GM03348 (cell line): Measurements from ENCODE around the gene ADCY5.
A peak's percentile ranks its signal among the peaks of the same experiment; 100 is the strongest.

Experiments used
- DNase-seq: peaks from one replicate; pipeline ENCODE4 v3.0.0; 2012; ENCODE audit warnings: low spot score

Gene ADCY5

GRCh38 chr3:123301331-123302184 lies 147.3 kb downstream of the ADCY5 start:
- peak; percentile 37 for DNase-seq

- no peak for DNase-seq
Measured at GRCh38 chr3:123300583-123300982, 148.3 kb downstream of the ADCY5 start.

GRCh38 chr3:123300056-123300455 lies 148.8 kb downstream of the ADCY5 start:
- no peak for DNase-seq

- no peak for DNase-seq
Measured at GRCh38 chr3:123299581-123299980, 149.3 kb downstream of the ADCY5 start.

- peak; percentile 29 for DNase-seq
Measured at GRCh38 chr3:123298903-123299302, 150.0 kb downstream of the ADCY5 start.

- DNase-seq = no peak
Measured at GRCh38 chr3:123297627-123297899, 151.3 kb downstream of the ADCY5 start.

- DNase-seq = no peak
Measured at GRCh38 chr3:123296836-123297626, 151.9 kb downstream of the ADCY5 start.

GRCh38 chr3:123296261-123296660 lies 152.6 kb downstream of the ADCY5 start:
- no peak for DNase-seq

GRCh38 chr3:123295901-123296250 lies 153.0 kb downstream of the ADCY5 start:
- no peak for DNase-seq

- DNase-seq = no peak
Measured at GRCh38 chr3:123295171-123295900, 153.6 kb downstream of the ADCY5 start.

GRCh38 chr3:123294296-123294938 lies 154.5 kb downstream of the ADCY5 start:
- no peak for DNase-seq

- no peak for DNase-seq
Measured at GRCh38 chr3:123292321-123293310, 156.3 kb downstream of the ADCY5 start.

GRCh38 chr3:123291404-123291803 lies 157.5 kb downstream of the ADCY5 start:
- no peak for DNase-seq

- no peak for DNase-seq
Measured at GRCh38 chr3:123290962-123291361, 157.9 kb downstream of the ADCY5 start.

- DNase-seq = no peak
Measured at GRCh38 chr3:123290107-123290930, 158.6 kb downstream of the ADCY5 start.

GRCh38 chr3:123289391-123290106 lies 159.3 kb downstream of the ADCY5 start:
- DNase-seq = no peak

GRCh38 chr3:123287962-123288302 lies 161.0 kb downstream of the ADCY5 start:
- DNase-seq = no peak

- no peak for DNase-seq
Measured at GRCh38 chr3:123287051-123287961, 161.6 kb downstream of the ADCY5 start.
